Gastrocnemius medialis (tissue), 4 donors: ENCODE results near the gene DNAJB4.

Source experiments
- POLR2A ChIP-seq, 2 donors: fragments of 450-650 bp; IDR thresholded peaks; one replicate each; pipeline ENCODE4 v1.6.1; 2017; ENCODE audit warnings: antibody characterized with exemption in 2 of 2, mild to moderate bottlenecking in 2 of 2, moderate library complexity in 2 of 2
- TF ChIP-seq, protein P1 (sequence below), 5 experiments: fragments of 450-650 bp in 3 of 5; fragments of 200-600 bp in 2 of 5; sonication (generic) in 2 of 5; IDR thresholded peaks in 4 of 5; conservative IDR thresholded peaks in 1 of 5; 1 replicate in 4 of 5; 2 replicates in 1 of 5; pipeline ENCODE4 v1.5.1; 2016 to 2019; ENCODE audit warnings: antibody characterized with exemption in 5 of 5, mild to moderate bottlenecking in 3 of 5, moderate library complexity in 3 of 5

GRCh38 chr1:78005755-78006154, 1.0 kb downstream of the DNAJB4 start:
- TF ChIP-seq, protein P1, sequence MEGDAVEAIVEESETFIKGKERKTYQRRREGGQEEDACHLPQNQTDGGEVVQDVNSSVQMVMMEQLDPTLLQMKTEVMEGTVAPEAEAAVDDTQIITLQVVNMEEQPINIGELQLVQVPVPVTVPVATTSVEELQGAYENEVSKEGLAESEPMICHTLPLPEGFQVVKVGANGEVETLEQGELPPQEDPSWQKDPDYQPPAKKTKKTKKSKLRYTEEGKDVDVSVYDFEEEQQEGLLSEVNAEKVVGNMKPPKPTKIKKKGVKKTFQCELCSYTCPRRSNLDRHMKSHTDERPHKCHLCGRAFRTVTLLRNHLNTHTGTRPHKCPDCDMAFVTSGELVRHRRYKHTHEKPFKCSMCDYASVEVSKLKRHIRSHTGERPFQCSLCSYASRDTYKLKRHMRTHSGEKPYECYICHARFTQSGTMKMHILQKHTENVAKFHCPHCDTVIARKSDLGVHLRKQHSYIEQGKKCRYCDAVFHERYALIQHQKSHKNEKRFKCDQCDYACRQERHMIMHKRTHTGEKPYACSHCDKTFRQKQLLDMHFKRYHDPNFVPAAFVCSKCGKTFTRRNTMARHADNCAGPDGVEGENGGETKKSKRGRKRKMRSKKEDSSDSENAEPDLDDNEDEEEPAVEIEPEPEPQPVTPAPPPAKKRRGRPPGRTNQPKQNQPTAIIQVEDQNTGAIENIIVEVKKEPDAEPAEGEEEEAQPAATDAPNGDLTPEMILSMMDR (IDR thresholded peaks at IDR 0.05 in 4 of 5, conservative IDR thresholded peaks at IDR 0.05 in 1 of 5): no peak
- TF ChIP-seq POLR2A (IDR thresholded peaks at IDR 0.05): peak; percentile 40 to 52
